GM23248 (cell line): ENCODE results near the gene CELA3A. TPM values are rescaled to one million over a fixed set of nuclear protein-coding genes. Genes with fewer than 3 reads are reported as not detected.

Source experiments
- DNase-seq: peaks from one replicate; pipeline ENCODE4 v3.0.0-alpha.2; 2015
- H2AFZ ChIP-seq: fragments of 200-600 bp; sonication (generic); 2 replicates; pipeline ENCODE4 v1.6.1; 2016; ENCODE audit warnings: antibody characterized with exemption
- H3F3A ChIP-seq: fragments of 200-600 bp; sonication (generic); 2 replicates; pipeline ENCODE4 v1.6.1; 2016; ENCODE audit warnings: mild to moderate bottlenecking, antibody characterized with exemption, mixed run types; ENCODE audit not compliant: insufficient read depth
- H3K27ac ChIP-seq: fragments of 200-600 bp; sonication (generic); 2 replicates; pipeline ENCODE4 v1.5.1; 2016; ENCODE audit warnings: mild to moderate bottlenecking
- H3K27me3 ChIP-seq: fragments of 200-600 bp; sonication (generic); replicated peaks from 2 replicates; pipeline ENCODE4 v1.6.1; 2016; ENCODE audit warnings: mild to moderate bottlenecking; ENCODE audit not compliant: insufficient read depth
- H3K36me3 ChIP-seq: fragments of 200-600 bp; sonication (generic); 2 replicates; pipeline ENCODE4 v1.6.1; 2016; ENCODE audit warnings: low read depth, mild to moderate bottlenecking
- H3K4me1 ChIP-seq: fragments of 200-600 bp; sonication (generic); 2 replicates; pipeline ENCODE4 v1.6.1; 2016; ENCODE audit warnings: mild to moderate bottlenecking; ENCODE audit not compliant: insufficient read depth
- H3K4me2 ChIP-seq: fragments of 200-600 bp; sonication (generic); one replicate; pipeline ENCODE4 v1.6.1; 2016; ENCODE audit warnings: mild to moderate bottlenecking; ENCODE audit not compliant: unreplicated experiment
- H3K4me3 ChIP-seq: fragments of 200-600 bp; sonication (generic); 2 replicates; pipeline ENCODE4 v1.5.1; 2016; ENCODE audit warnings: mild to moderate bottlenecking
- H3K79me2 ChIP-seq: fragments of 200-600 bp; sonication (generic); 2 replicates; pipeline ENCODE4 v1.6.1; 2016; ENCODE audit warnings: mild to moderate bottlenecking; ENCODE audit not compliant: insufficient read depth
- H3K9ac ChIP-seq: fragments of 200-600 bp; sonication (generic); 2 replicates; pipeline ENCODE4 v1.6.1; 2016; ENCODE audit warnings: mild to moderate bottlenecking
- H3K9me2 ChIP-seq: fragments of 200-600 bp; sonication (generic); 2 replicates; pipeline ENCODE4 v1.6.1; 2016; ENCODE audit warnings: mixed run types, mild to moderate bottlenecking, moderate library complexity; ENCODE audit not compliant: insufficient read depth
- H3K9me3 ChIP-seq: fragments of 200-600 bp; sonication (generic); one replicate; pipeline ENCODE4 v1.6.1; 2017; ENCODE audit warnings: low read depth
- H4K20me1 ChIP-seq: fragments of 200-600 bp; sonication (generic); 2 replicates; pipeline ENCODE4 v1.6.0; 2016; ENCODE audit not compliant: insufficient read depth
- EZH2 ChIP-seq: fragments of 200-600 bp; sonication (generic); IDR thresholded peaks from 2 replicates; pipeline ENCODE4 v1.6.1; 2018; ENCODE audit warnings: antibody characterized with exemption, mild to moderate bottlenecking; ENCODE audit not compliant: insufficient read depth, poor library complexity, severe bottlenecking
- EZH2phosphoT487 ChIP-seq: fragments of 200-600 bp; sonication (generic); IDR thresholded peaks from 2 replicates; pipeline ENCODE4 v1.6.1; 2018; ENCODE audit warnings: antibody characterized with exemption, moderate library complexity, mild to moderate bottlenecking, low read depth; ENCODE audit not compliant: insufficient read depth
- WGBS, 2 experiments: methylation state at CpG; one replicate each; pipeline ENCODE4 v1.1.6; 2015 to 2017; ENCODE audit warnings: low lambda C conversion rate in 2 of 2, low coverage in 1 of 2; ENCODE audit errors: missing lambda C conversion rate in 2 of 2; 5-methylcytosine and 5-hydroxymethylcytosine counted together
- in situ Hi-C: fragments of 300-500 bp; cut with MboI; formaldehyde crosslinking; loops from 2 replicates; pipeline ENCODE4 v1.15.0; 2020
- polyA plus RNA-seq: library from polyadenylated mRNA; unstranded; fragments of >200 nt; fragmentation: Nextera tagmentation; extraction: Ambion mirVana; gene quantifications from 2 replicates; pipeline ENCODE4 v1.2.1, GENCODE V29; 2016
- total RNA-seq: library from RNA; depleted of rRNA; stranded (reverse); fragments of >200 nt; shearing (Covaris generic); gene quantifications from 2 replicates; pipeline ENCODE4 v1.2.3, GENCODE V29; 2014

Gene CELA3A
- total and polyA plus RNA-seq, 2 experiments from 2014 or later: not detected

- H3K36me3 ChIP-seq: no peaks in the 10 kb centered on the region
- peak overlapping the region; percentile 86 for H2AFZ ChIP-seq
- TF ChIP-seq EZH2phosphoT487 (no peak), EZH2 (no peak)
- peak overlapping the region; percentile 95 for H3K27ac ChIP-seq
- peaks cover 18% of the 10 kb centered on the region for H3F3A ChIP-seq
- DNase-seq: peak; percentile 90
- H4K20me1 ChIP-seq: no peaks in the 10 kb centered on the region
- peaks cover 9% of the 10 kb centered on the region for H3K4me1 ChIP-seq
- H3K4me3 ChIP-seq: peak overlapping the region; percentile 94
- 1% methylated on average over 28 to 33 of the region's 33 CpGs for WGBS, 2 experiments
- H3K4me2 ChIP-seq: peak overlapping the region; percentile 85
- H3K9ac ChIP-seq: peak overlapping the region; percentile 98
- 0 out of 2 replicates have a peak, but pooled peaks cover 15% of the 10 kb centered on the region for H3K79me2 ChIP-seq
- no peaks in the 10 kb centered on the region for H3K9me2 ChIP-seq
- in situ Hi-C loops: no loop called here
- no peaks in the 10 kb centered on the region for H3K27me3 ChIP-seq
- H3K9me3 ChIP-seq: no peaks in the 10 kb centered on the region
Measured at GRCh38 chr1:22024485-22025367, 23.3 kb downstream of the CELA3A start.

- Histone ChIP-seq H3K9me2 (no peaks in the 10 kb centered on the region), H3K27ac (peak overlapping the region; percentile 95), H3K27me3 (no peaks in the 10 kb centered on the region), H3K79me2 (0 out of 2 replicates have a peak, but pooled peaks cover 15% of the 10 kb centered on the region), H4K20me1 (no peaks in the 10 kb centered on the region), H2AFZ (peak overlapping the region; percentile 86), H3K9ac (peak overlapping the region; percentile 98), H3K4me2 (peak overlapping the region; percentile 85), H3F3A (peaks cover 18% of the 10 kb centered on the region), H3K4me1 (peaks cover 7% of the 10 kb centered on the region), H3K9me3 (no peaks in the 10 kb centered on the region), H3K4me3 (peak overlapping the region; percentile 94), H3K36me3 (no peaks in the 10 kb centered on the region)
- TF ChIP-seq EZH2phosphoT487 (no peak), EZH2 (no peak)
- in situ Hi-C loops: no loop called here
- 0 to 1% methylated on average over 36 to 42 of the region's 42 CpGs for WGBS, 2 experiments
- DNase-seq: peak; percentile 96
Measured at GRCh38 chr1:22025368-22026155, 24.1 kb downstream of the CELA3A start.

- peaks cover 18% of the 10 kb centered on the region for H3F3A ChIP-seq
- WGBS, 2 experiments: 68% methylated on average over 3 of the region's 3 CpGs
- H3K79me2 ChIP-seq: 0 out of 2 replicates have a peak, but pooled peaks cover 15% of the 10 kb centered on the region
- H3K9ac ChIP-seq: no peak overlapping the region
- H3K9me2 ChIP-seq: no peaks in the 10 kb centered on the region
- H3K4me3 ChIP-seq: no peak overlapping the region
- H3K4me2 ChIP-seq: no peak overlapping the region
- no peaks in the 10 kb centered on the region for H4K20me1 ChIP-seq
- no peaks in the 10 kb centered on the region for H3K36me3 ChIP-seq
- no peak overlapping the region for H3K27ac ChIP-seq
- H3K9me3 ChIP-seq: no peaks in the 10 kb centered on the region
- TF ChIP-seq EZH2: no peak
- DNase-seq: no peak
- in situ Hi-C loops: no loop called here
- peaks cover 7% of the 10 kb centered on the region for H3K4me1 ChIP-seq
- no peaks in the 10 kb centered on the region for H3K27me3 ChIP-seq
- no peak overlapping the region for H2AFZ ChIP-seq
Measured at GRCh38 chr1:22026924-22027289, 25.4 kb downstream of the CELA3A start.

- DNase-seq: no peak
- Histone ChIP-seq H3K27me3 (no peaks in the 10 kb centered on the region), H3K4me2 (no peak overlapping the region), H4K20me1 (no peaks in the 10 kb centered on the region), H3K9me3 (no peaks in the 10 kb centered on the region), H3K27ac (no peak overlapping the region), H3K4me3 (no peak overlapping the region), H3K9me2 (no peaks in the 10 kb centered on the region), H3K9ac (no peak overlapping the region), H3K4me1 (no peaks in the 10 kb centered on the region), H3F3A (0 out of 2 replicates have a peak, but pooled peaks cover 2% of the 10 kb centered on the region), H3K36me3 (no peaks in the 10 kb centered on the region), H3K79me2 (0 out of 2 replicates have a peak, but pooled peaks cover 15% of the 10 kb centered on the region), H2AFZ (no peak overlapping the region)
- no peak for TF ChIP-seq EZH2phosphoT487
- no peak for TF ChIP-seq EZH2
- in situ Hi-C loops: no loop called here
- WGBS, 2 experiments: 64 to 65% methylated on average over 4 of the region's 4 CpGs
Measured at GRCh38 chr1:22030057-22030456, 28.6 kb downstream of the CELA3A start.
